Uterus (tissue), 4 donors: ENCODE measurements around the gene CALHM1. TPM values are rescaled to one million over a fixed set of nuclear protein-coding genes. Genes with fewer than 3 reads are reported as not detected.

Experiments used
- DNase-seq, 2 donors: peaks; one replicate each; pipeline ENCODE4 v3.0.0-alpha.2; 2019 to 2020
- H3K27ac ChIP-seq, 2 donors: fragments of 200-600 bp; sonication (generic); 1 replicate in 1 of 2; 2 replicates in 1 of 2; pipeline ENCODE4 v1.5.1; 2016 to 2018
- H3K27me3 ChIP-seq, 2 donors: fragments of 200-600 bp; sonication (generic); one replicate each; pipeline ENCODE4 v1.5.1; 2018 to 2019; ENCODE audit warnings: control low read depth in 1 of 2
- H3K36me3 ChIP-seq, 2 donors: fragments of 200-600 bp; sonication (generic); one replicate each; pipeline ENCODE4 v1.5.1; 2019; ENCODE audit warnings: control low read depth in 1 of 2
- H3K4me1 ChIP-seq, 2 donors: fragments of 200-600 bp; sonication (generic); one replicate each; pipeline ENCODE4 v1.5.1; 2018 to 2019; ENCODE audit warnings: control low read depth in 1 of 2
- H3K4me3 ChIP-seq, 2 donors: fragments of 200-600 bp; sonication (generic); 1 replicate in 1 of 2; 2 replicates in 1 of 2; pipeline ENCODE4 v1.5.1; 2018 to 2019; ENCODE audit warnings: mild to moderate bottlenecking in 1 of 2
- H3K9me3 ChIP-seq, 2 donors: fragments of 200-600 bp; sonication (generic); one replicate each; pipeline ENCODE4 v1.5.1; 2019; ENCODE audit warnings: control low read depth in 1 of 2
- POLR2A ChIP-seq, 2 donors: fragments of 450-650 bp; IDR thresholded peaks; one replicate each; pipeline ENCODE4 v1.6.1; 2016; ENCODE audit warnings: antibody characterized with exemption in 2 of 2, mild to moderate bottlenecking in 1 of 2, moderate library complexity in 1 of 2
- intact Hi-C: fragments of 100-400 bp; cut with DNase I; formaldehyde crosslinking; loops from one replicate; pipeline ENCODE4 v1.15.1; 2023; ENCODE audit warnings: low total_unique reads
- total RNA-seq, 4 donors: library from RNA; depleted of rRNA in 3 of 4; stranded (reverse); fragments of >200 nt in 3 of 4; gene quantifications; one replicate each; pipeline versions ENCODE4 v1.1.0 to v1.2.4, GENCODE V29; 2014 to 2023
- TF ChIP-seq, protein P1 (sequence below), 4 experiments: fragments of 200-600 bp in 2 of 4; fragments of 450-650 bp in 2 of 4; sonication (generic) in 2 of 4; IDR thresholded peaks; one replicate each; pipeline ENCODE4 v1.5.1; 2016 to 2019; ENCODE audit warnings: antibody characterized with exemption in 4 of 4, mild to moderate bottlenecking in 2 of 4, moderate library complexity in 1 of 4
- donor health status: DM: yes; HTN: yes; CAD: no.

Gene CALHM1
- total RNA-seq, 4 donors from 2014 or later, result not detected

DNA sequence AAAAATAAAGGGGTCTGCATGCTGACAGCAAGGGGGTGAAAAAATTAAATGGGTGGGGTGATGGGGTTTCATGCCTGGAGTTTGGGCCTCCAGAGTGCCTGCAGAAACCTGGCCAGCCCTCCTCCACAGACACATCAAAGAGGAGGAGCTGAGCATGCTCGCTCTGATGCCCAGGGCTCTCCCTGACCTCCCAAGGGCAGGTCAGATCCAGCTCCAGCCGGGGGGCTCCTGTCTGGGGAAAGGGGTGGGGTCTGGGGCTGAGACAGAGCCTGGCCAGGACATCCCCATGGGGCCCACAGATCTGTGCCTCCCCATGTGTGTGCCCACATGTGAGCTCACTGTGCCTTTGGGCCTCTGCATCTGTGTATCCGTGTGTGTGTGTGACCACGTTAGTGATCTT, 915 bp upstream of the CALHM1 start:
- H3K27me3 ChIP-seq, result no peaks in the 10 kb centered on the region
- no peak overlapping the region for H3K27ac ChIP-seq
- no peaks in the 10 kb centered on the region for H3K4me1 ChIP-seq
- TF ChIP-seq POLR2A (IDR thresholded peaks at IDR 0.05), result no peak
- TF ChIP-seq, protein P1, sequence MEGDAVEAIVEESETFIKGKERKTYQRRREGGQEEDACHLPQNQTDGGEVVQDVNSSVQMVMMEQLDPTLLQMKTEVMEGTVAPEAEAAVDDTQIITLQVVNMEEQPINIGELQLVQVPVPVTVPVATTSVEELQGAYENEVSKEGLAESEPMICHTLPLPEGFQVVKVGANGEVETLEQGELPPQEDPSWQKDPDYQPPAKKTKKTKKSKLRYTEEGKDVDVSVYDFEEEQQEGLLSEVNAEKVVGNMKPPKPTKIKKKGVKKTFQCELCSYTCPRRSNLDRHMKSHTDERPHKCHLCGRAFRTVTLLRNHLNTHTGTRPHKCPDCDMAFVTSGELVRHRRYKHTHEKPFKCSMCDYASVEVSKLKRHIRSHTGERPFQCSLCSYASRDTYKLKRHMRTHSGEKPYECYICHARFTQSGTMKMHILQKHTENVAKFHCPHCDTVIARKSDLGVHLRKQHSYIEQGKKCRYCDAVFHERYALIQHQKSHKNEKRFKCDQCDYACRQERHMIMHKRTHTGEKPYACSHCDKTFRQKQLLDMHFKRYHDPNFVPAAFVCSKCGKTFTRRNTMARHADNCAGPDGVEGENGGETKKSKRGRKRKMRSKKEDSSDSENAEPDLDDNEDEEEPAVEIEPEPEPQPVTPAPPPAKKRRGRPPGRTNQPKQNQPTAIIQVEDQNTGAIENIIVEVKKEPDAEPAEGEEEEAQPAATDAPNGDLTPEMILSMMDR (IDR thresholded peaks at IDR 0.05), result no peak
- H3K4me3 ChIP-seq, result no peak overlapping the region
- no peaks in the 10 kb centered on the region for H3K9me3 ChIP-seq
- no peak for DNase-seq
- intact Hi-C loops, result no loop called here
- no peaks in the 10 kb centered on the region for H3K36me3 ChIP-seq

DNA sequence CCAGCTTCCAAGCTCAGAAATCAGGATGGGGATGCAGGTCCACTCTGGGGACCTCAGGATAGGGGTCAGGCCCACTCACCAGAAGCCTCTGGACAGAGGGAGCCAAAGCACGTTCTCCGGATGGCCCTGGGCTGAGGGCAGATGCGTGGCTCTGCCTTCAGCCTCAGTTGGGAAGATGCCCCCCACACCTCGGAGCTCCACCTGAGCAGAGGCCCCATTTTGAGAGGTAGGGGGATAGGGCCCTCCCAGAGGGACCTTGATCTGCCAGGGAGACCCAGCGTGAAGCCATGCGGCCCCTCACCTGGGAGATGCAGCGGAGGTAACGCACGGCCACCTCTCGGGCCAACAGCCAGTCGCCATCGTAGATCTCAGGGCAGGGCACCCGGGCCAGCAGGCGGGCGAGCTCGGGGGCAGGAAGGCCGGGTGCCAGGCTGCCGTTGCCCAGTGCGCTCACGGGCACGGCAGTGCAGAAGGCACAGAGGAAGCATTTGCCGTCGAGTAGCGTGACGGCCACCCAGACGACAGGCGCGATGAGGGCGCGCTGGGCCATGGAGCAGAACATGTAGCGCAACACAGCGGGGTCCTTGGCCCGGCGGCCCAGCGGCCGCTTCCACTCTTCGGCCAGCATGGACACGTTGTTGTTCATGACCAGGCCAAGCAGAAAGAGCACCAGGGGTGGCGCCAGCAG, 660 bp downstream of the CALHM1 start:
- no peak overlapping the region for H3K4me3 ChIP-seq
- DNase-seq, result no peak
- intact Hi-C loops, result no loop called here
- no peaks in the 10 kb centered on the region for H3K9me3 ChIP-seq
- no peaks in the 10 kb centered on the region for H3K27me3 ChIP-seq
- TF ChIP-seq, protein P1 (IDR thresholded peaks at IDR 0.05), result no peak
- no peak for TF ChIP-seq POLR2A (IDR thresholded peaks at IDR 0.05)
- no peak overlapping the region for H3K27ac ChIP-seq
- no peaks in the 10 kb centered on the region for H3K4me1 ChIP-seq
- no peaks in the 10 kb centered on the region for H3K36me3 ChIP-seq

GRCh38 chr10:103457176-103457712, 1.5 kb downstream of the CALHM1 start:
- TF ChIP-seq, protein P1 (IDR thresholded peaks at IDR 0.05), result no peak
- no peak for TF ChIP-seq POLR2A (IDR thresholded peaks at IDR 0.05)
- H3K27me3 ChIP-seq, result no peaks in the 10 kb centered on the region
- H3K4me3 ChIP-seq, result no peak overlapping the region
- DNase-seq, result no peak
- H3K27ac ChIP-seq, result no peak overlapping the region
- H3K4me1 ChIP-seq, result no peaks in the 10 kb centered on the region
- intact Hi-C loops, result no loop called here
- H3K36me3 ChIP-seq, result no peaks in the 10 kb centered on the region
- H3K9me3 ChIP-seq, result no peaks in the 10 kb centered on the region

- no peak for DNase-seq
- Histone ChIP-seq H3K27me3 (no peaks in the 10 kb centered on the region), H3K36me3 (no peaks in the 10 kb centered on the region), H3K9me3 (no peaks in the 10 kb centered on the region), H3K4me3 (no peak overlapping the region), H3K4me1 (no peaks in the 10 kb centered on the region), H3K27ac (no peak overlapping the region)
- TF ChIP-seq, protein P1 (IDR thresholded peaks at IDR 0.05), result no peak
- intact Hi-C loops, result no loop called here
Measured at GRCh38 chr10:103456074-103456660, 2.5 kb downstream of the CALHM1 start.

GRCh38 chr10:103455235-103455634, 3.5 kb downstream of the CALHM1 start:
- Histone ChIP-seq H3K4me3 (no peak overlapping the region), H3K36me3 (no peaks in the 10 kb centered on the region), H3K9me3 (no peaks in the 10 kb centered on the region), H3K27me3 (no peaks in the 10 kb centered on the region), H3K27ac (no peak overlapping the region), H3K4me1 (peaks cover 0 to 3% of the 10 kb centered on the region in 2 donors)
- DNase-seq, result no peak
- intact Hi-C loops, result no loop called here
- TF ChIP-seq, protein P1 (IDR thresholded peaks at IDR 0.05), result no peak
- TF ChIP-seq POLR2A (IDR thresholded peaks at IDR 0.05), result no peak
